ENCODE results near the gene KCNJ6.

The KCNJ6 gene

DNA sequence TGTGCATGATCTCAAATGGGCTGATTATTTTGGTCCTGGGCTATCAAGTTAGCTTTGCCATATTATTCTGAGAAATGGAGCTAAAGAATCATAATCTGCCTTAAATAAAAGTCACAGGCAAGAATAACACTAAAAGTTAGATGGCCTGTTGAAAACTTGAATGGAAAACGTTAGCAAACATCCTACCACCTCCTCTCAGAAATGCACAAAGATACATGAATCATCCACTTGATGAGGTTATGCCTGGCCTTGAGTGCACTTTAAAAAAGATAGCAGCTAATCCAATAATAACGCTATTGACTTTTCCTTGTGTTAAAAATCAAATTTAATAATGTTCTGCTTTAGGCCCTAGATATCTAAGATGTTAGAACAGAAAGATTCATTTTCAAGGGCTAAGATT is 108.0 kb downstream of the KCNJ6 start:
- no peak for DNase-seq

DNA sequence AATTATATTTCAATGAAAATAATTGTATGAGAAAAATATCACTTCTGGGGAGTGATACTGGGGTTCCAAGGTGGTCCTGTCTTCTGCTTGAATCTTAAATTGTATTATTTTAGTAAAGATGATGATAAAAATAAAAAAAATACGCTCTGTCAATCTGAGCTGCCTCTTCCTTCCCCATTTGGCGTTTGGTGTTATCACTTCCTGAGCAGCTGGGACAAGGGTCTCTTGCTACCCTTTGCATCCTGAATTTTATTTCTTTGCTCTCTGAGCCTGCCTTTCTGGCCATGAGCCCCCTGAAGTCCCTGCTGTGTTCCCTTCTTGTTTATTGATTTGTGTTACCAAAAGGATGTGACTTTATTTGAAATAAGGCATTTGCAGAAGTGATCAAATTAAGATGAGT is 111.0 kb downstream of the KCNJ6 start:
- DNase-seq: no peak

- DNase-seq: no peak
Measured at GRCh38 chr21:37804001-37804400, 112.3 kb downstream of the KCNJ6 start.

- DNase-seq: no peak
Measured at GRCh38 chr21:37803101-37803651, 113.1 kb downstream of the KCNJ6 start.

DNA sequence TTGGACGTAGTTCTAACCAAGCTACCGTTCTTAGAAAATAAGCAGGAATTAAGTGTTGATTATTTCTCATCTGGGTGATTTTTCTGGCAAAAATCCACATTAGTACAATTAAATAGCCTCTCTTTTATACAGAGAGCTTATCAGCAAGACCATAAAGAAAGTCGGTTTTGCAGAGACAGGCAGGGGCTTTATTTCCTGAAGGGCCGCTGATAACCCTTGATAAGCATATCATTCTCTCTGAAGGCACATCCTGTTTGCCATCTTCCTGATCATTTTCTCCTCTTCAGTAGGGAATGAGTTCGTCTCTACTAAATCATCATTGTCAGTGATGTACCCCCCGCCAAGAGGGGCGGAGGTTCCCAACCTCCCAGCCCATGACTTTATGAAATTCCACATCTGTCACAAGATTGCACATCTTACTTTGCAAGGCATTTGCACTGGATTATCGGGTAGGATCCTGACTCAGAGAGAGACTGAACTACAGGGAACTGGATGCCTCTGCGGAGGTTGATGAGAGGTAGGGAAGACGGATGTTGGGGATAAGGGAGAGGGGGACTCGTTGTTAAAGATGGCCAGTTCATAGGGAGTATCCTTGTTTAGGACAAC is 115.7 kb downstream of the KCNJ6 start:
- no peak for DNase-seq

- no peak for DNase-seq
Measured at GRCh38 chr21:37800057-37800455, 116.2 kb downstream of the KCNJ6 start.

- DNase-seq: no peak
Measured at GRCh38 chr21:37799211-37800056, 116.8 kb downstream of the KCNJ6 start.

- no peak for DNase-seq
Measured at GRCh38 chr21:37797403-37797802, 118.9 kb downstream of the KCNJ6 start.

DNA sequence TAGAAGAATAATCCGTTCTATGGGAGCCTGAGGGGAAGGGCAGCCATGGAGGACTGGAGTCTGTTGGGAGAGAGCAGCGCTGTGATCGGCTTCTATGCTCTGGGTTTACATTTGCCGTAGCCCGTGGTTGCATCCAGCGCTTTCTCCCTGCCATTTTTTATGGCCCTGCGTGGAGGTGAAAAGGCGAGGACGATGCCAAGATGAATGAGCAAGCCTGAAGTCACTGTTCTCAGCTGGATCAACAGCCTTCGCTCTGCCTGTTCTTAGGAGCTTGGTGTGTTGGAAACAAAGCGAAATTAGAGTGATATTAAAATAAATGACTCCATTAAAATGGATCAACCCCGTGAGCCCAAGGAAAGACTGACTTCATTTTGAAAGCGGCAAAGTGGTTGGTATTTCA is 120.2 kb downstream of the KCNJ6 start:
- DNase-seq: no peak

DNA sequence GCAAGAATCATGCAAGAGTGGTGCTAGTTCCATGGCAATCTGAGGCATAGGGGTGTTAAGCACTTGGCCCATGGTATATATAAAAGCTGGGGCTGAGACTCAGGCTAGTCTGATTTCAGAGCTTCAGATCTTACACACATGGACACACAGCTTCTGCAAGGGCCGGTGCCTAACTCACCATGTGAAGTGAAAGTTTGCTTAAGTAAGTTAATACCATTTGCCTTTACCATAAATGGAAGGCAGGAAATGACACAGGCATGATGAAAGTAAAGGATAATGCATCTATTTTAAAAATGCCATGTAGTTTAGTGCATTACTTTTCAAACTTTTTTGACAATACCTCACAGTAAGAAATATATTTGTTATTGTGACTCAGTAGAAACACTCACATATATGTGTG is 122.6 kb downstream of the KCNJ6 start:
- DNase-seq: no peak

DNA sequence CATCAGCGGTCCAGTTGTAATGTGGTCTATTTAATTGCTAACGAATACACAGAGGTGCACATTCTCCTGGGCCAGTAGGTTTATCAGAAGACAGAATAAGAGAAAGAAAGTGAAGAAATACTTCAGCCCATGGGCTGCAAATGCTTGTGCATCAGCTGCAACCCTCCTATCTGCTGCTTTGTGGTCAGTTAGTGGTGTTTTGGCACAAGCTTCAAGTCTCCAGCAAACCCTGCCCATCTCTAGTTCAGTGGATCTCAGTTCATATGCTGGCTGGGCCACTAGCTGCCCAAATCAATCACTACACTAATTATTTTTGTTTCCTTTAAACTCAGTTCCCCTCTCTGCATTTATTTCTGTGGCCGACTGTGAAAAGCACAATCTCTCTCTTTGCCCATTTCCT is 124.2 kb downstream of the KCNJ6 start:
- no peak for DNase-seq

DNA sequence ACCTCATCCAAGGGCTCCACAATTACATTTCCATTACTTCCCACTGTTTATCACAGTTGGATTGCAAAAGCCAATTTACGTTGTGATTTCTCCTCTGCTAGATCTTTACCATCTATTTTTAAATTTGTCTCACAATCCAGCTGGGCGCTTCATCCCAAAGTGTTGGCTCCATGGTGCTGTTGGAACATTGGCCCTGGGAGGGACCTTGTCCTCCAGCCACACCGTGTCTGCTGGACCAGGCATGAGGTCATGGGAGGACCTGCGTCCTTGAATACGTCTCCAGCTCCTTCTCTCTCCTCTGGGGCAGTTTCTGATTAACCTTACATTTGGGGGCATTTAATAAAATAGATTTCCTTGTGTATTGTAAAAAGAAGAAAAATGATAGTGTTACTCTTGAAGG is 125.4 kb downstream of the KCNJ6 start:
- no peak for DNase-seq

GRCh38 chr21:37788503-37788902 is 127.8 kb downstream of the KCNJ6 start:
- DNase-seq: no peak

GRCh38 chr21:37787456-37787855 is 128.8 kb downstream of the KCNJ6 start:
- no peak for DNase-seq

GRCh38 chr21:37784591-37785318 is 131.5 kb downstream of the KCNJ6 start:
- no peak for DNase-seq

GRCh38 chr21:37783016-37783415 is 133.2 kb downstream of the KCNJ6 start:
- DNase-seq: no peak

DNA sequence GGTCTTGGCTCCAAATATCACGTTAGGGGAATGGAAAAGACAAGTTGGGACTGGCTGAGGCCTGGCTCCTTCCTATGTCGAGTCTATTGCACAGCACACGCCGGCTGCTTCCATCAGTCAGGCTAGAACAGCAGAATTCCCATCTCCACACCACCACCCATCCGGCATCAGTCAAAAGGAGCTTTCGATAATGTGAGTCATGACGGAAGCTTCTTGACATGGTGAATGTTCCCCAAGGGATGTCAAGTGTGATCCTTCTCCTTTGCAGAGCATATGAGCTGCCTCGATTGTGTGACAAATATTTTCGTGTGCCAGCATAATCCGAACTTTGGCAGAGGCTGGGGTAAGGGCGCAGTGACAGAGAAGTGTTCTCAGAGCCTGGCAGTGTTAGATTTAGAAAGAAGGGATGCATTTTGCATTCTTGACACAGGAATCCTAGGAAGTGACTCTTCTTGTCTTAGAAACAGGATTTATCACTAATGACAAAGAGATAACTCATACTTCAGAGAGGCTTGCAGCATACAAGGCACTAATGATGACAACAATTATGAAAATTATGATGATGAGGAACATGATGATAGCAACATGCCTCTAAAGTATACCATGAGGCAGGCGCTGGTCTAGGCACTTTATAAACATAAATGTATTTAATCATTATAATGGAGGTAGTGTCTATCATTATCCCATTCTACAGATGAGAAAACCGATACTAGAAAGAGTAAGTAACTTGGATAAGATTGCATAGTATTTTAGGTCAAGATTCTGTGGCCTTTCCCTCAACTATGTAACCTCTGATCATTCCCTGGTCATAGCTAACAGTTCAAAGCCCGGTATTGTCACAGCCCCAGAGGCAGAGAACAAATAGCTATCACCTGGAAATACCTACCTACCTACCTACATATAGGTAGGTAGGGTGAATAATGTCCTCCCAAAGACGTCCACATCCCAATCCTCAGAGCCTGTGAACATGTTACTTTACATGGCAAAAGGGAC is 135.0 kb downstream of the KCNJ6 start:
- no peak for DNase-seq

GRCh38 chr21:37771181-37771580 is 145.1 kb downstream of the KCNJ6 start:
- no peak for DNase-seq

GRCh38 chr21:37770461-37770860 is 145.8 kb downstream of the KCNJ6 start:
- DNase-seq: no peak

- no peak for DNase-seq
Measured at GRCh38 chr21:37769656-37770055, 146.6 kb downstream of the KCNJ6 start.

DNA sequence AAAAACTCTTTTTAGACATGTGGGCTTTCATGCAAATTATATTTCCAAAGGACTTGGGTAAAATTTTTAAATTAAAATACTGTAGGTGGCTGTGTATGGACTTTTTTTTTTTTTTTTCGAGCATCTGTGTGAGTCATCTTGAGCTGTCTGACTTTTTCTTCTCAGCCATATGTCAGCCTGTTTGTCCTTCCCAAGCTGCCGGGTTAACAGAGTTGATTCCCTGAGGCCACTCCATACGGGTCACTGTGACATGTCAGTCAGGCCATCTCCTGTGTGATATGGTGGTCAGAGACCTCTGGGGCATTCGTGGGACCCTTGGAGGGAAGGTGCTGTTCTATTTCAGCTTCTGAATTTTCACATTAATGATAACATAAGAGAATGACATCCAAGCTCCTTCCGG is 148.3 kb downstream of the KCNJ6 start:
- no peak for DNase-seq

DNA sequence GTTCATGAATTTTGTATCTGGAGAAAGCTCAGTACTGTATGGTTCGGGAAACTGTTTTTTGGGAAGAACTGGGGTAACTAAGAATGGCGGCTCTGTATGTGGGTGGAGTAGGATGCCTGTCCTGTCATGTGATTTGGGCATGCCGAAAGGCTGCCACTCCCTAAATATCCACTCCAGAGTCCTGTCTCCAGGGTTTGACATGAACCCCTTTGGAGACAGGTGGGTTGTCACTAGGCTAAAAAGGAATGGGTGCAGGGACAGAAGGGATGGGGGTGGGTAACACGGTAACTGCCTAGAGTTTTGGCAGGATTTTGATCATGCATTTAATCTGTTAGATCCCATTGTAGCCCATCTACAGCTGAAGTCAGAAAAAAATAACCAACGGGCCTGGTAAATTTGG is 150.1 kb downstream of the KCNJ6 start:
- no peak for DNase-seq

Measured in activated gamma-delta T cell treated with Interleukin-2 at 50 U/mL for 16 hours (primary cell).